GM21737 (cell line): ENCODE results near the gene XRRA1.
"Not testable (repeated sequence)": the region's sequence is repeated elsewhere in the genome, so short reads cannot be mapped to it uniquely, and the experiment has no call there.

Source experiments
- ATAC-seq: cut with Tn5 transposase; IDR thresholded peaks from one replicate; pipeline ENCODE4 v1.9.1; 2021; ENCODE audit warnings: mild to moderate bottlenecking, moderate library complexity; ENCODE audit not compliant: unreplicated experiment

The XRRA1 gene

DNA sequence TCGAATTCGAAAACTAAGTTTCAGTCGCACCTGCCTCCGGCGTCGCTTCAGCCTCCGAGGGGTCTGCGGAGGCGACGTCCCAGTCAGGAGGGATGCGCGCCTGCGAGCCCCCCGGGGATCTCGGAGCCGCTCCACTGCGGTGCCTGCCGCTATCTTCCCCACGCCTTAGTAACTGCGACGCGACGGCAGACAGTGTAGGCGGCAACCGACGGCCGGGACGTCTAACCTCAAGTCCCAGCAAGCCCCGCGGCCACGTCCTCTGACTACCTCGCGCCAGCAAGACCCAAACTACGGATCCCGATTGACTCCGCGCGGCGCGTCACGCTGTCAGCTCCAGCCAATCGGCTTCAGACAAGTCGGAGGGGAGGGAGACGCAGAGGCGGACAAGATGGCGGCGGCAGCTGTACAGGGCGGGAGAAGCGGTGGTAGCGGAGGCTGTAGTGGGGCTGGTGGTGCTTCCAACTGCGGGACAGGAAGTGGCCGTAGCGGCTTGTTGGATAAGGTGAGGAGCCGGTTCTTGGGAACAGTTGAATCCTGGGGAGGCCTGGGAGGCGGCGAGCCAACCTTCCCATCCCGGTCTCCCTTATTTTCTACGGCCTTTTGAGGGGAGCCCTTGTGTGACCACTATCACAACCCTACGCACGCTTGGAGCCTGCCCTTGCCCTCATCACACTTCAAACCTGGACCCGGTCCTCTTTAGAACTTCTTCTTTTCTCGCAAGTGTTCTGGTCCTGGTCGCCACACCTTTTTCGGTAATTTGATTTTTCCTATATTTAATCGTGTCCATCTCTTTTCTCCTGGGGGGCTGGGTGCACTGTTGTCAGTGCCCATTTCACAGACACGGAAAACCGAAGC lies at the start of gene XRRA1, which contains the start of gene SPCS2:
Gene XRRA1 (minus strand): TSS at position 194 of the 855 bp plus-strand sequence. CDS start 8,213 bp downstream, outside the sequence.
Gene SPCS2 (plus strand): TSS at position 369 of the 855 bp plus-strand sequence. CDS start 20 bp downstream, at position 389.
- ATAC-seq, result peak; percentile 87

- ATAC-seq, result no peak
Observed at GRCh38 chr11:74992852-74993251, 44.0 kb upstream of the XRRA1 start.

- no peak for ATAC-seq
Observed at GRCh38 chr11:74990941-74991340, 42.0 kb upstream of the XRRA1 start.

- not testable (repeated sequence) for ATAC-seq
Observed at GRCh38 chr11:74990150-74990549, 41.3 kb upstream of the XRRA1 start.

- ATAC-seq, result no peak
Observed at GRCh38 chr11:74989260-74989638, 40.4 kb upstream of the XRRA1 start.

DNA sequence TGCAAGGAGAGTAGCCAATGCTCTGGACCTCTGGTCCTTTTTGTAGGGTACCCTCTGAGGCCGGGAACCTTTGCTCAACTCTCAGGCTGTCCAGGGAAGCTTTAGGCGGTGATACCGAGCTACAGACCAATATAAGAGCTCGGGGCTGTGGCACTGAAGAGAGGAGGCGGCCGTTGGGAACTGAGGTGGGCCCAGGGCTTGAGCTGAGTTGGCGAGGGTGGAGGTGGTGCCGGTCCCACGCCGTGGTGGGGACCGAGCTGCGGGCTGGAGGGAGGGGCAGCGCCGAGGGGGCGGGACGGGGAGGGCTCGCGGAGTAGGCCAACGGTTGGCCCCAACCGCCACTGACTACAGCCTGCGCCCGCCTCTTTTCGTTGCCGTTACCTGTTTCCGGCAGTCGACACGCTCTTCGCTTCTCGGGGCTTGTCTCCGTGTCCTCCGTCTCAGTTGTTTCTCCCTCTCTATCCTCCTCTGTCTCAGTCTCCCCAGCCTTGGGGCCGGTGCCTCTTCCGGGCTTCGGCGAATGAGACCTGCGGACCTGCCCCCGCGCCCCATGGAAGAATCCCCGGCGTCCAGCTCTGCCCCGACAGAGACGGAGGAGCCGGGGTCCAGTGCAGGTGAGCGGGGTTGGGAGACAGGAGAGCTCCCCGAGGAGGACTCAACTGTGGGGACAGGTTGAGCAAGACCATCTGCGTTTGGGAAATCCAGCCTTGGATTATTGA lies 39.8 kb upstream of the XRRA1 start, which contains the start of gene NEU3:
Gene NEU3 (plus strand): TSS at position 393 of the 719 bp plus-strand sequence. CDS start 128 bp downstream, at position 521.
- ATAC-seq, result peak; percentile 83

GRCh38 chr11:74984730-74985129 lies 35.8 kb upstream of the XRRA1 start:
- ATAC-seq, result no peak

GRCh38 chr11:74984070-74984469 lies 35.2 kb upstream of the XRRA1 start:
- no peak for ATAC-seq

- no peak for ATAC-seq
Observed at GRCh38 chr11:74981888-74982287, 33.0 kb upstream of the XRRA1 start.

- ATAC-seq, result no peak
Observed at GRCh38 chr11:74980634-74981033, 31.7 kb upstream of the XRRA1 start.

DNA sequence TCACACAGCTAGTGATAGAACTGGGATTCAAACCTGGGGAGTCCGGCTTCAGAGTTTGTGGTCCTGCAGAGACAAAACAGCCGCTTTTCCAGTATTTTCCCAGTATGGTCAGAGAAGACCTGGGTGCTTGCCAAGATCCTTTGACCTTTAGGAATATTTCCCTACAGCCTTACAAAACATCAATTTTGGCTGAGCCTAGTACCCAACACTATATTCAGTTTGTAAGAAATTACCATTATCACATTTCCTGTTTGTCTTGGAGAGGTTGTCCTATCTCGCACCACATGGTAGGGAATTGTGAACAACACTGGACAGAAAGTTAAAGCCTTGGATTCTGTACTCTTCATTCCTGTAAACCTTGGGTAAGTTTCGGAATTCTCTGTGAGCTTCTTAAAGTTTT lies 29.1 kb upstream of the XRRA1 start:
- no peak for ATAC-seq

DNA sequence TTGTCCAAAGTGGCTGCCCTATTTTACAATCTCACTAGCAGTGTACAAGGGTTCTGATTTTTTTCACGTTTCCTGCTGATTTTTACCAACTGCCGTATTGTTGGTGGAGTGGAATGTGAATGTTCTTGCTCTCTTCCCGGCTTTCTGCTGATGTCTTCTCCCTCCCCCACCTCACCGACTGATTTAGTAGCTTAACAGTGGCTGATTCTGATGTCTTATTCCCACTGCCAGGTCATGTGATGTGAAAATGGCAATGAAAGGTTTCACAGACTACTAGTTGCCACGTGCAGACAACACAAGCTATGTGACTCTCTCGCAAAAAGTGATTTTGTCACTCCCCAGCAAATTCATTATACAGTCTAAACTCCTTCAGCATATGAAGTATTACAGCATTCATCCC lies 22.5 kb upstream of the XRRA1 start:
- ATAC-seq, result no peak

DNA sequence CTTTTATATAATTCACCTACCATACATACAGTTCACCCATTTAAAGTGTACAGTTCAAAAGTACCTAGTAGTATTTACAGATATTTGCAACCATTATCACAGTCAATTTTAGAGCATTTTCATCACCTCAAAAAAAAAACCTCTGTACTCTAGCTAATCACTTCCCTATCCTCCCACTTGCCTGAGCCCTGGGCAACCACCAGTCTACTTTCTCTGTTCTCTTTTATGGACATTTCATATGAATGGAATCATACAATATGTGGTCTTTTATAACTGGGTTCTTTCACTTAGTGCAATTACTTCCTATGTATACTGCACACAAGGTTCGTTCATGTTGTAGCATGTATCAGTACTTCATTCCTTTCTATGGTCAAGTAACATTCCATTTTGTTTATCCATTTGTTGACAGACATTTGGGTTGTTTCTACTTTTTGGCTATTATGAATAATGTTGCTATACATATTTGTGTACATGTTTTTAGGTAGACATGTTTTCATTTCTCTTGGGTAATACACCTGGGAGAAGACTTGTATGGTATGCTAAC lies 22.0 kb upstream of the XRRA1 start:
- ATAC-seq, result no peak

DNA sequence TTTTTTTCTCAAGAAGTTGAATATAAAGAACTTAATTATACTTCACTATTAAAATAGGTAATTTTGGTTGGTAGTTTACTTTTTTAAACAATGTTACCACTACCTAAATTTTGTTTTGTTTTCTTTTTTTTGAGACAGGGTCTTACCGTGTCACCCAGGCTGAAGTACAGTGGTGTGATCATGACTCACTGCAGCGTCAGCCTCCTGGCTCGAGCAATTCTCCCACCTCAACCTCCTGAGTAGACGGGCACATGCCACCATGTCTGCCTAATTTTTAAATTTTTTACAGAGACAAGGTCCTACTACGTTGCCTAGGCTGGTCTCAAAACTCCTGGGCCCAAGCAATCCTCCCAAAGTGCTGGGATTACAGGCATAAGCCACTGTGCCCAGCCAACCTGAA lies 17.8 kb upstream of the XRRA1 start:
- ATAC-seq, result no peak

DNA sequence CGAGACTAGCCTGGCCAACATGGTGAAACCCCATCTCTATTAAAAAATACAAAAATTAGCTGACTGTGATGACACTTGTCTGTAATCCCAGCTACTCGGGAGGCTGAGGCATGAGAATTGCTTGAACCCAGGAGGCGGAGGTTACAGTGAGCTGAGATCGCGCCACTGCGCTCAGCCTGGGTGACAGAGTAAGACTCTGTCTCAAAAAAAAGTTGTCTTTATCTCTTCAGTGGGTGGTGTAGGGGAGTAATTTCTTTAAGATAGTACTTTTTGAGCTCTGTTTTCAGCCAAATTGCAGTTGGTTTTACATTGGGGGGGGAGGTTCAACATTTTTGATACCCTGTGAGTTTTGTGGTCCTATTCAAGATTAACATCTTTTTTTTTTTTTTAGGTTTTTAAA lies 11.2 kb upstream of the XRRA1 start:
- not testable (repeated sequence) for ATAC-seq

GRCh38 chr11:74957937-74958629 lies 9.2 kb upstream of the XRRA1 start:
- ATAC-seq, result no peak

DNA sequence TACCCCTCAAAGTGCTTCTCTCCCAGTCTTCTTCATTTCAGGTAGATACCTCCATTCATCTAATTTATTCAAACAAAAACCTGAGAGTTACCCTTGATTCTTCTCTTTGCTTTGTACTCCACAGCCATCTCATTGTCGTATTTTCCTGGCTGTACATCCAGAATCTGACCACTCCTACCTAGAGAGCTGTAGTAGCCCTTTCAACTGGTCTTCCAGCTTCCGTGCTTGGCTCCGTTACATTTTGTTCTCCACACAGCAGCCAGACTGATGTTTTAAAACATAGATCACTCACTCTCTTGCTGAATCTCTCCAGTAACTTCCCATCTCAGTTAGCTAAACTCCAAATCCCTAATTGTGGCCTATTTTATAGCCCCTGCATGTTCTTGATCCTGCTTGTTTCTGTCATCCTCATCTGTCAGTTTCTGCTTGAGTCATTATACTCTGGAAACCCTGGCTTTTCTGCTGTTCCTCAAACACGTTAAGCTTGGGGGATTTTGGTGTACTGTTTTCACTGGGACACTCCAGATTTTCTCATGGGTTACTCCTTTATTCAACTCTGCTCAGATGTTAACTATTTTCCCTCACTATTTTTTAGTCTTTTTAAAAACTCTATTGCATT lies 7.6 kb upstream of the XRRA1 start:
- ATAC-seq, result no peak

DNA sequence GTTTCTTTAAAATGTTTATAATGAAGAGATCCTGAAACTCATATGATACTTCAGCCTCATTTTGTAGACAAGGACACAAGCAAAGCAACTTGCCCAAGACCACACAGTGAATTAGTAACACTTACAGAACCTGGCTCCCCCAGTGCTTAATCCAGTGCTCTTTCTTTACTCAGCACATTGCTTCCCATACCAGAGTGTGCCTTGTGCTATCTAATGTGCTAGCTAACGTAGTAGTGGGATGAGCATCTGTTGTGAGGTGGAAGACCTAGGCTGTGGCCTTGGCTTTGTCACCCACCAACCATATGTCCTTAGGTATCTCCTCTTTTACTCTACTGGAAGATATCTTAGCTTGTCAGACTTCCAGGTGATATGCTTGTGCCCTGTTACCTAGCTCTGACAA lies 5.3 kb upstream of the XRRA1 start:
- ATAC-seq, result no peak

DNA sequence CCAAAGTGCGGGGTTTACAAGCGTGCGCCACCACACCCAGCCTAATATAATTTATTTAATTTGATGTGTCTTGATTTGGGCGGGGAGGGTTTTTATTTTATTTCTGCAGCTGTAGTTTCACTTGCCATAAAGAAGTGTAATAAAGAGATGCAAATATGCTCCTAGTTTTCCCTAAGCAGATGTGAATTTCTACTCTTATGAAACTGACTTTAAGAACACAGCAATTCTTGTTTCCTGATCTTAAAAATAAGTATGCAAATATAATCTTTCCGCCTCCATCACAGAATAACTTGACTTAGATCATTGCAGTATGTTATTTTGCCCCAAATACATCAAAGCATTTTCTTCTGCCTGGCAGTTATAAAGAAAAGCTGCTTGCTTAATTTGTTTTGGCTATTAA lies 4.6 kb upstream of the XRRA1 start:
- no peak for ATAC-seq

DNA sequence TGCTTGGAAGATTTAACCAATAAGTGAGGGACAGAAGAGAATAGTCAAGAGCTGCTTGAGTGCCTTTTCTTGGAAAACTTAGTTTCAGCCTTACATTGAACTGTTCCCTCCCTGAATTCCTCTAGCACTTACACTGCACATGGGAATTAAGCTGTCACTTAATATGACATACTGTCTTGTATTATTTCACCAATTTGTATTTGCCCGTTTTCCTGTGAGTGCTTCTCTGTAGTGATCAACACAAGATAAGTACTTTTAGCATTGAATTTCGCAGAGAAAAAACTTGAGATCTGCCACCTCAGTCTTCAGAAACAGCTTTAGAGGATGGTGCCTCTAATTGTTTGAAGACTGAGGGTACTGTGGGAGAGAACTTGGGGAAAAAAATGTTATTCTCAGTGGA lies 3.9 kb upstream of the XRRA1 start:
- ATAC-seq, result no peak

- ATAC-seq, result no peak
Observed at GRCh38 chr11:74951226-74951625, 2.3 kb upstream of the XRRA1 start.
